K562 (cell line): ENCODE measurements around the gene SEMA3G. TPM values are rescaled to one million over a fixed set of nuclear protein-coding genes. Genes with fewer than 3 reads are reported as not detected.

Experiments
- ATAC-seq: fragments of 200-7000 bp; cut with Tn5 transposase; 3 replicates; pipeline ENCODE4 v1.9.1; 2020; ENCODE audit warnings: moderate library complexity
- BruUV-seq: library from RNA; stranded (reverse); fragments of 400-500 nt; replicated peaks from 2 replicates; lab custom pipeline; 2021; lab: Mats Ljungman, UMichigan
- CTCF ChIA-PET: fragments of 300-600 bp; formaldehyde crosslinking; extraction: SDS; loops from one replicate; lab custom pipeline; 2021; ENCODE audit warnings: low intra/inter-chr PET ratio; lab: Yijun Ruan, JAX
- POLR2A ChIA-PET: fragments of 300-600, 350-650 bp; sonication (Branson Sonifier 250); formaldehyde crosslinking; extraction: SDS; loops from one replicate; lab custom pipeline; 2021; ENCODE audit warnings: antibody characterized with exemption, inconsistent platforms; lab: Yijun Ruan, JAX
- DNase-seq, 4 experiments: peaks; one replicate each; pipeline versions ENCODE4 v3.0.0 to v3.0.0-alpha.2; 2011 to 2018; ENCODE audit warnings: low spot score in 3 of 4, mixed read lengths in 3 of 4; ENCODE audit errors: extremely low read depth in 1 of 4
- FAIRE-seq: peaks from 2 replicates; lab custom pipeline; 2011; peaks lifted over from hg19 to GRCh38; lab: Jason Lieb, UNC
- H2AFZ ChIP-seq: 2 replicates; pipeline ENCODE4 v1.6.0; 2011; ENCODE audit warnings: low read depth, low read length, control low read depth, inconsistent platforms
- H3K27ac ChIP-seq: fragments of 200-600 bp; 3 replicates; pipeline ENCODE4 v1.8.0; 2011; ENCODE audit warnings: low read depth, mild to moderate bottlenecking, control low read depth, inconsistent platforms, low read length, moderate library complexity, mixed read lengths; ENCODE audit errors: extremely low read depth
- H3K27me3 ChIP-seq, 2 experiments: fragments of 300-600 bp in 1 of 2; 2 replicates in 1 of 2; 3 replicates in 1 of 2; pipeline versions ENCODE4 v1.6.0 to v1.8.0; 2011; ENCODE audit warnings: inconsistent platforms in 2 of 2, low read length in 2 of 2, mild to moderate bottlenecking in 1 of 2, mixed read lengths in 1 of 2, moderate library complexity in 1 of 2; ENCODE audit not compliant: control insufficient read depth in 2 of 2, insufficient read depth in 2 of 2
- H3K36me3 ChIP-seq: fragments of 300-600 bp; 3 replicates; pipeline ENCODE4 v1.8.0; 2011; ENCODE audit warnings: mild to moderate bottlenecking, low read length, inconsistent platforms; ENCODE audit not compliant: control insufficient read depth, insufficient read depth
- H3K4me1 ChIP-seq, 2 experiments: fragments of 200-600 bp in 1 of 2; replicated peaks in 1 of 2; 2 replicates in 1 of 2; 3 replicates in 1 of 2; pipeline versions ENCODE4 v1.5.1 to v1.8.0; 2011; ENCODE audit warnings: inconsistent platforms in 2 of 2, low read length in 2 of 2, mild to moderate bottlenecking in 1 of 2, mixed read lengths in 1 of 2, moderate library complexity in 1 of 2; ENCODE audit not compliant: control insufficient read depth in 2 of 2, insufficient read depth in 2 of 2
- H3K4me2 ChIP-seq: 2 replicates; pipeline ENCODE4 v1.6.1; 2011; ENCODE audit warnings: low read length, control low read depth, inconsistent platforms, mixed read lengths; ENCODE audit not compliant: insufficient read depth
- H3K4me3 ChIP-seq: fragments of 200-600 bp; sonication (generic), shearing (Covaris generic); 2 replicates; pipeline ENCODE4 v1.5.1; 2016; ENCODE audit warnings: control low read depth, inconsistent platforms
- H3K79me2 ChIP-seq: fragments of 200-600 bp; 3 replicates; pipeline ENCODE4 v1.8.0; 2011; ENCODE audit warnings: low read length, inconsistent platforms; ENCODE audit not compliant: control insufficient read depth, insufficient read depth
- H3K9ac ChIP-seq, 2 experiments: 2 replicates each; pipeline versions ENCODE4 v1.6.0 to v1.6.1; 2011; ENCODE audit warnings: low read depth in 2 of 2, low read length in 2 of 2, control low read depth in 1 of 2, inconsistent platforms in 1 of 2, mild to moderate bottlenecking in 1 of 2, mixed read lengths in 1 of 2; ENCODE audit not compliant: insufficient read depth in 1 of 2
- H3K9me1 ChIP-seq: one replicate; pipeline ENCODE4 v1.6.0; 2011; ENCODE audit warnings: inconsistent platforms, mild to moderate bottlenecking, low read length, moderate library complexity; ENCODE audit not compliant: control insufficient read depth, insufficient read depth
- H3K9me3 ChIP-seq: replicated peaks from 2 replicates; pipeline ENCODE4 v1.5.1; 2011; ENCODE audit warnings: low read depth, low read length, inconsistent platforms; ENCODE audit not compliant: control insufficient read depth, insufficient read depth
- H4K20me1 ChIP-seq: replicated peaks from 2 replicates; pipeline ENCODE4 v1.6.1; 2011; ENCODE audit warnings: low read length, inconsistent platforms, mixed read lengths; ENCODE audit not compliant: control insufficient read depth, insufficient read depth
- ARID4B ChIP-seq: sonication (generic); formaldehyde crosslinking; IDR thresholded peaks from 2 replicates; pipeline ENCODE4 v1.8.0; 2022; ENCODE audit warnings: mild to moderate bottlenecking, missing genetic modification reagents
- CBFB ChIP-seq: sonication (generic); formaldehyde crosslinking; IDR thresholded peaks from 2 replicates; pipeline ENCODE4 v1.4.0; 2020; ENCODE audit warnings: mild to moderate bottlenecking, missing genetic modification reagents
- CTCF ChIP-seq, 3 experiments: IDR thresholded peaks in 2 of 3; conservative IDR thresholded peaks in 1 of 3; 2 replicates each; pipeline ENCODE4 v1.5.1; 2011 to 2012; ENCODE audit warnings: low read length in 3 of 3, mild to moderate bottlenecking in 3 of 3, control low read depth in 2 of 3, improper control_type of control experiment in 1 of 3, inconsistent platforms in 1 of 3, low read depth in 1 of 3, mixed read lengths in 1 of 3, moderate library complexity in 1 of 3; ENCODE audit not compliant: insufficient read depth in 2 of 3
- DACH1 ChIP-seq: fragments of 450-650 bp; IDR thresholded peaks from 2 replicates; pipeline ENCODE4 v1.6.1; 2018; ENCODE audit not compliant: partially characterized antibody
- KLF10 ChIP-seq: fragments of 250-450 bp; sonication (Bioruptor Pico); IDR thresholded peaks from 2 replicates; pipeline ENCODE4 v1.6.1; 2021; ENCODE audit warnings: matching md5 sums
- PHF20 ChIP-seq: fragments of 450-650 bp; IDR thresholded peaks from 2 replicates; pipeline ENCODE4 v1.6.1; 2018; ENCODE audit not compliant: partially characterized antibody
- SNAPC5 ChIP-seq: fragments of 250-450 bp; sonication (Bioruptor Pico); IDR thresholded peaks from 2 replicates; pipeline ENCODE4 v1.8.0; 2021; ENCODE audit warnings: moderate library complexity, mild to moderate bottlenecking, inconsistent platforms
- YBX1 ChIP-seq: fragments of 450-650 bp; IDR thresholded peaks from 2 replicates; pipeline ENCODE4 v1.7.1; 2016; ENCODE audit warnings: mild to moderate bottlenecking
- ZNF740 ChIP-seq, 3 experiments: fragments of 200-800 bp in 1 of 3; sonication (Bioruptor generic) in 1 of 3; sonication (generic) in 1 of 3; formaldehyde crosslinking in 1 of 3; IDR thresholded peaks; 2 replicates each; pipeline versions ENCODE4 v1.6.1 to v1.8.0; 2016 to 2022; ENCODE audit warnings: mild to moderate bottlenecking in 2 of 3, missing compliant biosample characterization in 2 of 3, missing genetic modification characterization in 2 of 3, missing genetic modification reagents in 1 of 3
- WGBS: fragments of 100-300 bp; shearing (Covaris generic); methylation state at CpG from one replicate; pipeline ENCODE4 v1.1.6; 2016; ENCODE audit warnings: low coverage, mixed read lengths; ENCODE audit not compliant: insufficient coverage; ENCODE audit errors: missing lambda C conversion rate; 5-methylcytosine and 5-hydroxymethylcytosine counted together
- in situ Hi-C: fragments of 300-500 bp; cut with MboI; formaldehyde crosslinking; loops from 4 replicates; pipeline ENCODE4 v1.15.0; 2018; ENCODE audit warnings: inconsistent platforms, mixed read lengths
- intact Hi-C: fragments of 100-400 bp; cut with micrococcal nuclease; formaldehyde crosslinking; loops from 2 replicates; pipeline ENCODE4 v1.14.2; 2022
- polyA plus RNA-seq, 8 experiments: library from polyadenylated mRNA; depleted of rRNA in 4 of 8; stranded (reverse) in 5 of 8; unstranded in 3 of 8; fragments of >200 nt; fragmentation: Nextera tagmentation in 2 of 8; fragmentation: Illumina TruSeq in 1 of 8; extraction: Ambion mirVana in 2 of 8; extraction: Trizol in 1 of 8; gene quantifications; 2 replicates each; pipeline versions ENCODE4 v1.2.1 to v1.2.3, GENCODE V29; 2011 to 2014; ENCODE audit warnings: inconsistent platforms in 1 of 8, missing spikeins in 1 of 8
- total RNA-seq, 7 experiments: library from RNA; depleted of rRNA in 6 of 7; stranded (reverse); fragments of >200 nt in 6 of 7; fragmentation: Illumina TruSeq in 2 of 7; extraction: Trizol in 2 of 7; gene quantifications; 2 replicates each; pipeline versions ENCODE4 v1.2.1 to v1.2.3, GENCODE V29; 2011 to 2021; ENCODE audit warnings: low replicate concordance in 1 of 7

Gene SEMA3G
- total and polyA plus RNA-seq, 9 of the 15 experiments (the other 6 are each of a cell fraction or from before 2014, with no cell fraction given): 0.04 to 0.07 (median 0.05) TPM; not detected in 6

GRCh38 chr3:52442409-52443267 lies 2.3 kb downstream of the SEMA3G start (continued):
- TF ChIP-seq PHF20 (no peak), ZNF740 (CRISPR knock-in tag; IDR thresholded peaks at IDR 0.05) (no peak), ZNF740 (tag; IDR thresholded peaks at IDR 0.05) (no peak), SNAPC5 (CRISPR knock-in tag) (no peak), KLF10 (CRISPR knock-in tag) (no peak), YBX1 (no peak), DACH1 (no peak), CBFB (CRISPR knock-in tag) (no peak)

GRCh38 chr3:52441772-52442332 lies 3.1 kb downstream of the SEMA3G start:
- no peaks in the 10 kb centered on the region for H3K9me1 ChIP-seq
- no peak overlapping the region for H3K27ac ChIP-seq
- no peaks in the 10 kb centered on the region for H3K9me3 ChIP-seq
- ATAC-seq: no peak
- H3K4me2 ChIP-seq: no peak overlapping the region
- H3K79me2 ChIP-seq: no peaks in the 10 kb centered on the region
- CTCF ChIA-PET: no interaction called here
- in situ Hi-C loops: loop anchor here (10.0 kb wide), 1 partner anchor 147 kb away; no protein-coding TSS in a partner anchor
- no TSS peak for BruUV-seq
- peaks cover 0 to 4% of the 10 kb centered on the region in 2 experiments; a peak in 1 of 5 replicates for H3K27me3 ChIP-seq
- TF ChIP-seq ARID4B (CRISPR knock-in tag) (no peak), CTCF (IDR thresholded peaks at IDR 0.05 in 2 of 3, conservative IDR thresholded peaks at IDR 0.05 in 1 of 3; ENCODE audit: insufficient read depth in 2 of 3, low read depth in 1 of 3, low read length in 3 of 3) (no peak)
- H3K4me3 ChIP-seq: no peak overlapping the region
- no peak overlapping the region for H2AFZ ChIP-seq
- intact Hi-C loops: no loop called here
- 50% methylated on average over 6 of the region's 18 CpGs for WGBS
- H3K4me1 ChIP-seq: peaks cover 0 to 30% of the 10 kb centered on the region in 2 experiments; a peak in 2 of 5 replicates
- POLR2A ChIA-PET: no interaction called here
- no peaks in the 10 kb centered on the region for H3K36me3 ChIP-seq
- H4K20me1 ChIP-seq: no peaks in the 10 kb centered on the region
- no peak for FAIRE-seq
- H3K9ac ChIP-seq: no peak overlapping the region
- DNase-seq: no peak
